Right atrium auricular region (tissue), 2 donors: ENCODE results near the gene NBEAL2. TPM values are rescaled to one million over a fixed set of nuclear protein-coding genes. Genes with fewer than 3 reads are reported as not detected.

Experiments
- DNase-seq: peaks from one replicate; pipeline ENCODE4 v3.0.0-alpha.2; 2019; ENCODE audit warnings: low spot score
- H3K27ac ChIP-seq, 2 donors: fragments of 200-600 bp; sonication (generic); 1 replicate in 1 of 2; 2 replicates in 1 of 2; pipeline ENCODE4 v1.5.1; 2016 to 2019
- H3K27me3 ChIP-seq, 2 donors: fragments of 200-600 bp; sonication (generic); one replicate each; pipeline versions ENCODE4 v1.5.1 to v1.6.0; 2017 to 2019
- H3K36me3 ChIP-seq: fragments of 200-600 bp; sonication (generic); one replicate; pipeline ENCODE4 v1.5.1; 2016
- H3K4me1 ChIP-seq, 2 donors: fragments of 200-600 bp; sonication (generic); one replicate each; pipeline versions ENCODE4 v1.5.1 to v1.6.0; 2017 to 2019
- H3K4me3 ChIP-seq, 2 donors: fragments of 200-600 bp; sonication (generic); 1 replicate in 1 of 2; 2 replicates in 1 of 2; pipeline ENCODE4 v1.5.1; 2017 to 2019; ENCODE audit warnings: mild to moderate bottlenecking in 1 of 2, moderate library complexity in 1 of 2
- H3K9me3 ChIP-seq, 2 donors: fragments of 200-600 bp; sonication (generic); one replicate each; pipeline ENCODE4 v1.5.1; 2019
- total RNA-seq, 2 donors: library from RNA; depleted of rRNA; stranded (reverse); fragments of >200 nt; gene quantifications; one replicate each; pipeline ENCODE4 v1.1.0, GENCODE V29; 2016
- TF ChIP-seq, protein P1 (sequence below), 2 donors: fragments of 200-600 bp; sonication (generic); IDR thresholded peaks; one replicate each; pipeline ENCODE4 v1.5.1; 2019; ENCODE audit warnings: antibody characterized with exemption in 2 of 2

Gene NBEAL2
- total RNA-seq, 2 donors from 2014 or later = 7.5 to 15.3 TPM

DNA sequence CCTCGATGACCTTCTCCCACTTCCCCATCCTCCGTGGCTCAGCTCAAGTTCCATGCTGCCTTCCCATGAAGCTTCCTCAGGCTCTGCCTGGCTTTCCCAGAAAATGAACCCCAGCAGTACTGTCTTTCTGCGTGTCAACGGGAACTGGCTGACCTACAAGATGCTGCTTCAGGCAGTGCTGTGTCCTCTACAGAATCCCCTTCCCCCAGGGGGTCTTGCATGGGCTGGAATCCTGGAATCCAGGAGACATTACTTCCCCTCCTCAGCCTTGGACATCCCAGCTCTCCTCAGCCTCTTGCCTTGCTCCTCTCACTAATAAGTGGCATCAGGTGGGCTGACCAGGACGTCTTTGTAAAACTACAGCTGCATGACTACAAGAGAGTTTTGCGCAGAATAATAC lies 8.3 kb upstream of the NBEAL2 start:
- H3K27me3 ChIP-seq = no peaks in the 10 kb centered on the region
- TF ChIP-seq, protein P1, sequence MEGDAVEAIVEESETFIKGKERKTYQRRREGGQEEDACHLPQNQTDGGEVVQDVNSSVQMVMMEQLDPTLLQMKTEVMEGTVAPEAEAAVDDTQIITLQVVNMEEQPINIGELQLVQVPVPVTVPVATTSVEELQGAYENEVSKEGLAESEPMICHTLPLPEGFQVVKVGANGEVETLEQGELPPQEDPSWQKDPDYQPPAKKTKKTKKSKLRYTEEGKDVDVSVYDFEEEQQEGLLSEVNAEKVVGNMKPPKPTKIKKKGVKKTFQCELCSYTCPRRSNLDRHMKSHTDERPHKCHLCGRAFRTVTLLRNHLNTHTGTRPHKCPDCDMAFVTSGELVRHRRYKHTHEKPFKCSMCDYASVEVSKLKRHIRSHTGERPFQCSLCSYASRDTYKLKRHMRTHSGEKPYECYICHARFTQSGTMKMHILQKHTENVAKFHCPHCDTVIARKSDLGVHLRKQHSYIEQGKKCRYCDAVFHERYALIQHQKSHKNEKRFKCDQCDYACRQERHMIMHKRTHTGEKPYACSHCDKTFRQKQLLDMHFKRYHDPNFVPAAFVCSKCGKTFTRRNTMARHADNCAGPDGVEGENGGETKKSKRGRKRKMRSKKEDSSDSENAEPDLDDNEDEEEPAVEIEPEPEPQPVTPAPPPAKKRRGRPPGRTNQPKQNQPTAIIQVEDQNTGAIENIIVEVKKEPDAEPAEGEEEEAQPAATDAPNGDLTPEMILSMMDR (IDR thresholded peaks at IDR 0.05) = no peak
- DNase-seq = no peak
- peaks cover 0 to 88% of the 10 kb centered on the region in 2 donors for H3K4me1 ChIP-seq
- H3K9me3 ChIP-seq = no peaks in the 10 kb centered on the region
- H3K27ac ChIP-seq = peak overlapping the region; percentile 55 to 64
- no peak overlapping the region for H3K4me3 ChIP-seq
- no peaks in the 10 kb centered on the region for H3K36me3 ChIP-seq

DNA sequence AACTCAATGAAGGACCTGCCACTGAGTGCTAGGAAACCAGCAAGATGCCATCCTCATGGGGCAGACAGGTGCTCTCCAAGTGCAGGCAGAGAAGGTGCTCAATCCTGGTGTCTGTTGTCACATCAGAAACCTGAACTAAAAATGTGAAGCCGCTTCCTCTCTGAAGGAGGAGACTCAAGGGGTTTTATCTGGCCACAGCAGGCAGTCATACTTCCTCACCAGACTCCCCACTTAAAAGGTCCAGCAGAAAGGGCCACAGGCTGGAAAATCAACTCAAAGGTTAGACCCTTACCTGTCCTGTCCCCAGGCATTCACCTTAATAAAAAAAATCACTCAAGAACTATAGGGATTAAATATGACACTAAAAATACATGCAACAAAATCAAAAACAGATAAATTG lies 7.7 kb upstream of the NBEAL2 start:
- H3K4me3 ChIP-seq = no peak overlapping the region
- TF ChIP-seq, protein P1 (IDR thresholded peaks at IDR 0.05) = no peak
- H3K9me3 ChIP-seq = no peaks in the 10 kb centered on the region
- DNase-seq = no peak
- H3K4me1 ChIP-seq = peaks cover 0 to 82% of the 10 kb centered on the region in 2 donors
- H3K27ac ChIP-seq = peak overlapping the region in 1 of 2 donors; percentile 64
- no peaks in the 10 kb centered on the region for H3K27me3 ChIP-seq
- no peaks in the 10 kb centered on the region for H3K36me3 ChIP-seq

DNA sequence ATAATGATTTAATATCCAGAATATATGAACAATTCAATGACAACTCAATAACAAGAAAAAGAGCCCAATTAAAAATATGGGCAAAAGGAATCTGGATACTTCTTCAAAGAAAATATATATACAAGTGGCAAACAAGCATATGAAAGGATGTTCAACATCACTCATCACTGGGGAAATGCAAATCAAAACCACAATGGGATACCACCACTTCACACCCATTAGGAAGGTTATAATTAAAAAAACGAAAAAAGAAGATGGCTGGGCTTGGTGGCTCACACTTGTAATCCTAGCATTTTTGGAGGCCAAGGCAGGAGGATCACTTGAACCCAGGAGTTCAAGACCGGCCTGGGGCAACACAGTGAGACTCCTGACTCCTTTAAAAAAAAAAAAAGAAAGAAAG lies 7.1 kb upstream of the NBEAL2 start:
- Histone ChIP-seq H3K36me3 (no peaks in the 10 kb centered on the region), H3K27ac (no peak overlapping the region), H3K27me3 (no peaks in the 10 kb centered on the region), H3K9me3 (no peaks in the 10 kb centered on the region), H3K4me3 (no peak overlapping the region), H3K4me1 (peaks cover 0 to 81% of the 10 kb centered on the region in 2 donors)
- TF ChIP-seq, protein P1 (IDR thresholded peaks at IDR 0.05) = no peak
- no peak for DNase-seq

DNA sequence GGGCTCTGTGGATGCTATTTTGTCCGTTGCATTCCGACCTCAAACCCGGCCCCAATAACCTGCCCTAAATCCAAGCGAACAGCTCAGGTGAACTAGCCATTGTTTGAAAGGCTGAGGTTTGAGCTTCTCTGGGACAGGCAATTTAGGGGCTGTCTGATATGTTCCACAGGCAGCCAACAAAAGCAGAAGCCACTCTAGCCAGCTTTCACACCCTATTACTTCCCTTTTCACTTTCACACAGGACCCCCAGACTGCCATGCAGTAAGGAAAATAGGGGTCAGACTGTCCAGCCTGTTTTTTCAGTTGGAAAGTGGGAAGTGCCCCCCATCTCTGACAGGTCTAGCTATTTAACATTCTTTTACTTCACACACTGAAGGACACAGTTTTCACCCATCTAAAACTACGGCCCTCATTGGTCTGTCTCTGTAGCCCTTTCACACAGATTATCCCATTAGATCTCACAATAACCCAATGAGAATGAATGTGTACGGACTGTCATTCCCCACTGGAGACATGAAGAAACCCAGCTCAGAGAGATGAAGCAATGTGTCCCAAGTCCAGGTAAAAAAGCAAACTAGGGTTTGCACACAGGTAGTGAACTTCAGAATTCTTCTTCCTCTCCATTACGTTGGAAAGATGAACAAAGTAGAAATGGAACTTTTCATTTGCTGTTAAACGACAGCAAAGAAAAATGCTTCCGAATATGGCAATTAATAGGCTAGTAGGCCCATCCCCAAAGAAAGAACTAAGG lies 4.9 kb upstream of the NBEAL2 start:
- Histone ChIP-seq H3K4me3 (no peak overlapping the region), H3K9me3 (no peaks in the 10 kb centered on the region), H3K4me1 (peaks cover 0 to 76% of the 10 kb centered on the region in 2 donors), H3K27me3 (no peaks in the 10 kb centered on the region), H3K27ac (no peak overlapping the region), H3K36me3 (no peaks in the 10 kb centered on the region)
- TF ChIP-seq, protein P1 (IDR thresholded peaks at IDR 0.05) = no peak
- no peak for DNase-seq

DNA sequence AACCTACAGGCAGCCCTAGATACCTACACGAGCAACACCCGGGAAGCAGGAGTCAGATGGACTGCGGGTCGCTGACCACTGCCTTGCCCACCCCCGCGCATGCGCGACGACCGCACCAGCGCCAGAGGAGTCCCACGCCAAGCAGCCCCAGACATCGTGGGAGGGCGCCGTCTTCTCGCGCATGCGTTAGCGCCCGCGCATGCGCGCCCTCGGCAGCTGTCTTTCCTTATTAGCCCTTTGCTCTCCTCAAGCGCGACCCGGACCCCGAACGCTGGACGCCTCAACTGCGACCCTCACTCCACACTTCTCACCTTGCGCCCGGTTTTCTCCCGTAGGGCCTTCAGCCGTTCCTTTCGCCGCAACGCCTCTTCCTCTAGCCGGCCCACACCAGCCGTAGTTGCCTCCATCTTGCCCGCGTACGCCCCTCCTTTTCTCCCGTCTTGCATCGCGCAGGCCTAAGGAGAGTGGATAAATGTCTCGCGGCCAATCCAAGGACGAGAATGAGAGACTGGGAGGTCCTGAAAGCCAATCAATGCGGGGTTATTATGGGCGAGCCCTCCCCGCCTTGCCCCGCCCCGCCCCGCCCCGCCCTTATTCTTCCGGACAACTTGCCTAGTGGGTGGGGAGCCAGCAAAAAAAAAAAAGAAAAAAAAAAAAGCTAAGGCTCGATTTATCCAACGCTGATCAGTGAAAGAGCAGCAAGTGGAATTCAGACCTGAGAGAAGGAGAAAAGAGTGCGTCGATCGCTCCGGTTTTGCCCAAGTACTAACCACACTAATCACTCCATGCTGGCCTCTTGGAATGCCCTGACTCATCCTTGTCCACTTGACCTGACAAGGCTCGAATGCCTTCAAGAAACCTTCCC lies 2.9 kb upstream of the NBEAL2 start, which contains the start of gene CCDC12:
Gene CCDC12, minus strand, starts transcription at position 420 of the 865 bp plus-strand sequence. Its CDS starts 13 bp downstream, at position 407.
- Histone ChIP-seq H3K27me3 (no peaks in the 10 kb centered on the region), H3K27ac (peak within 1 kb of the TSS; percentile 87 to 92), H3K4me1 (peaks cover 0 to 67% of the 10 kb centered on the region in 2 donors), H3K9me3 (no peaks in the 10 kb centered on the region), H3K36me3 (no peaks in the 10 kb centered on the region), H3K4me3 (peak within 1 kb of the TSS; percentile 67 to 78)
- TF ChIP-seq, protein P1 (IDR thresholded peaks at IDR 0.05) = peak in 1 of 2 donors; percentile 8
- DNase-seq = peak; percentile 98
